CD4-positive, alpha-beta memory T cell (primary cell): ENCODE measurements around the gene CYB5R4. TPM values are rescaled to one million over a fixed set of nuclear protein-coding genes. Genes with fewer than 3 reads are reported as not detected.

Source experiments
- CTCF ChIA-PET: fragments of 350-600 bp; sonication (Branson Sonifier 250); formaldehyde crosslinking; loops from one replicate; lab custom pipeline; 2021; ENCODE audit warnings: inconsistent platforms; ENCODE audit not compliant: partially characterized antibody; lab: Charles Lee
- POLR2A ChIA-PET: fragments of 350-600 bp; sonication (Branson Sonifier 250); formaldehyde crosslinking; loops from one replicate; lab custom pipeline; 2021; ENCODE audit not compliant: partially characterized antibody; lab: Charles Lee
- DNase-seq, 5 donors: peaks; one replicate each; pipeline versions ENCODE4 v3.0.0 to v3.0.0-alpha.2; 2020 to 2022; ENCODE audit warnings: mixed read lengths in 1 of 5
- H3K27ac ChIP-seq: one replicate; pipeline ENCODE4 v1.7.0; 2013; ENCODE audit warnings: low read depth, low read length
- H3K27me3 ChIP-seq: 2 replicates; pipeline ENCODE4 v1.7.0; 2013; ENCODE audit warnings: mild to moderate bottlenecking, low read length, moderate library complexity; ENCODE audit not compliant: insufficient read depth
- H3K36me3 ChIP-seq: 2 replicates; pipeline ENCODE4 v1.7.0; 2013; ENCODE audit warnings: mild to moderate bottlenecking, low read length, moderate library complexity; ENCODE audit not compliant: insufficient read depth
- H3K4me1 ChIP-seq: 2 replicates; pipeline ENCODE4 v1.7.0; 2013; ENCODE audit warnings: mild to moderate bottlenecking, low read length, moderate library complexity; ENCODE audit not compliant: insufficient read depth
- H3K4me3 ChIP-seq, 2 donors: one replicate each; pipeline ENCODE4 v1.7.0; 2013; ENCODE audit warnings: low read length in 2 of 2, mild to moderate bottlenecking in 1 of 2
- H3K9me3 ChIP-seq, 2 donors: one replicate each; pipeline ENCODE4 v1.7.0; 2013; ENCODE audit warnings: low read length in 2 of 2, control low read depth in 1 of 2; ENCODE audit not compliant: control insufficient read depth in 1 of 2
- H3K27ac Mint-ChIP-seq, 7 donors: one replicate each; pipeline ENCODE4 v1.8.0; 2020 to 2021; ENCODE audit warnings: mixed read lengths in 7 of 7, mild to moderate bottlenecking in 6 of 7, inconsistent platforms in 3 of 7, moderate library complexity in 3 of 7
- H3K27me3 Mint-ChIP-seq, 2 donors: one replicate each; pipeline ENCODE4 v1.8.0; 2020 to 2021; ENCODE audit warnings: mixed read lengths in 2 of 2
- H3K36me3 Mint-ChIP-seq, 2 donors: one replicate each; pipeline ENCODE4 v1.8.0; 2020 to 2021; ENCODE audit warnings: mixed read lengths in 2 of 2, inconsistent platforms in 1 of 2, mild to moderate bottlenecking in 1 of 2
- H3K4me1 Mint-ChIP-seq, 4 donors: one replicate each; pipeline ENCODE4 v1.8.0; 2020 to 2021; ENCODE audit warnings: mixed read lengths in 4 of 4, mild to moderate bottlenecking in 1 of 4
- H3K4me3 Mint-ChIP-seq, 8 donors: one replicate each; pipeline ENCODE4 v1.8.0; 2020 to 2021; ENCODE audit warnings: mixed read lengths in 8 of 8, mild to moderate bottlenecking in 7 of 8, moderate library complexity in 6 of 8, inconsistent platforms in 3 of 8
- H3K9me3 Mint-ChIP-seq, 8 donors: one replicate each; pipeline ENCODE4 v1.8.0; 2020 to 2021; ENCODE audit warnings: mixed read lengths in 8 of 8, mild to moderate bottlenecking in 5 of 8, inconsistent platforms in 3 of 8, moderate library complexity in 1 of 8
- intact Hi-C: fragments of 100-400 bp; cut with micrococcal nuclease; formaldehyde crosslinking; loops from one replicate; pipeline ENCODE4 v1.15.1; 2023
- polyA plus RNA-seq, 2 donors: library from polyadenylated mRNA; unstranded; fragments of 300-500 nt; fragmentation: Illumina TruSeq; gene quantifications; one replicate each; pipeline ENCODE4 v1.2.3, GENCODE V29; 2021
- total RNA-seq, 2 experiments: library from RNA; stranded (reverse); gene quantifications; one replicate each; pipeline ENCODE4 v1.2.3, GENCODE V29; 2021

The CYB5R4 gene
- total and polyA plus RNA-seq, 4 experiments from 2014 or later: 24.0 to 45.2 (median 29.1) TPM

DNA sequence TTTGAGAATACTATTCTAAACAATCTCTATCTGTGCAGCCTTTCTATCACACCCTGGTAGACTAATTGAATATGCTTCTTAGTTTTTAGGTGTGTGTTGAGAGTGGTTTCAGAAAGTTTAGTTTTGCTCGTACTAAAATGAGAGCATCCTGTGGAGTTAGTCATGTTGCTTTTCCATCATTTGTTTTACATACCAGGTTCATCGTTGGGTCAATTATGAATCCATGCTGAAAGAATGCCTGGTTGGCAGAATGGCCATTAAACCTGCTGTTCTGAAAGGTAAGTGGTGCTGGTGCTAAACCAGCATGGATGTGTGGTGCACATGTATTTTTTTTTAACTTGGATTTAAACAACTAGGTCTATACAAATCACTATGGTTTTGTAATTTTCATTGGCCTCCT is 49.3 kb downstream of the CYB5R4 start:
- peaks cover 19 to 37% (median 28%) of the 10 kb centered on the region in 4 donors for H3K4me1 Mint-ChIP-seq
- peaks cover 52 to 66% of the 10 kb centered on the region in 2 donors for H3K36me3 Mint-ChIP-seq
- H3K4me3 Mint-ChIP-seq: no peak overlapping the region
- H3K4me3 ChIP-seq: no peak overlapping the region
- no peak overlapping the region for H3K27ac Mint-ChIP-seq
- no peak overlapping the region for H3K27ac ChIP-seq
- POLR2A ChIA-PET: no interaction called here
- intact Hi-C loops: no loop called here
- H3K9me3 ChIP-seq: no peaks in the 10 kb centered on the region
- peaks cover 0 to 29% (median 14%) of the 10 kb centered on the region in 8 donors for H3K9me3 Mint-ChIP-seq
- CTCF ChIA-PET: no interaction called here
- H3K27me3 ChIP-seq: no peaks in the 10 kb centered on the region
- peaks cover 7% of the 10 kb centered on the region for H3K4me1 ChIP-seq
- no peaks in the 10 kb centered on the region for H3K36me3 ChIP-seq
- no peak for DNase-seq
- no peaks in the 10 kb centered on the region for H3K27me3 Mint-ChIP-seq

DNA sequence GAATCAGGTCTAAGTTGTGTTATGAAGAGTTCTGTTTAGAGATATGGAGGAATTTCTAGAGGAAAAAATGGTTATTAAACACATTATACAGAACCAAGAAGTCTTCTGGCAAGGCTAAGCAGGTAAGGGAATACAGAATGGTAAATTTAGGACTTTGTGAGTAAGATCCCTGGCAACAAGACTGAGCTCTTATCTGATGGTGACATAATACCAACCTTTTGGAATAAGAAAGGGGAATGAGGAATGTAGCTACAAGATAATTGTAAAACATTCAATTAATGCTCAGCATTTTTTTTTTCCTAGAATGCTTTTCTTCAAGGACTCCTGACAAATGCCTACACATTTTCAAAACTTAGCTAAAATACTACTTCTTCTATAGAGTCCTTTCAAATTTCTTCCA is 51.8 kb downstream of the CYB5R4 start:
- no peaks in the 10 kb centered on the region for H3K9me3 ChIP-seq
- H3K27me3 ChIP-seq: no peaks in the 10 kb centered on the region
- peaks cover 7% of the 10 kb centered on the region for H3K4me1 ChIP-seq
- H3K27ac ChIP-seq: no peak overlapping the region
- Mint-ChIP-seq H3K9me3 (peaks cover 0 to 9% (median 0%) of the 10 kb centered on the region in 8 donors), H3K36me3 (peaks cover 45 to 56% of the 10 kb centered on the region in 2 donors), H3K27ac (no peak overlapping the region), H3K27me3 (no peaks in the 10 kb centered on the region), H3K4me1 (peaks cover 13 to 30% (median 22%) of the 10 kb centered on the region in 4 donors), H3K4me3 (no peak overlapping the region)
- ChIA-PET CTCF (interaction anchor here (1.2 kb wide), 1 partner anchor 317 kb away, joined by 3 read pairs; no protein-coding TSS in a partner anchor), POLR2A (no interaction called here)
- no peaks in the 10 kb centered on the region for H3K36me3 ChIP-seq
- intact Hi-C loops: no loop called here
- H3K4me3 ChIP-seq: no peak overlapping the region
- DNase-seq: no peak

DNA sequence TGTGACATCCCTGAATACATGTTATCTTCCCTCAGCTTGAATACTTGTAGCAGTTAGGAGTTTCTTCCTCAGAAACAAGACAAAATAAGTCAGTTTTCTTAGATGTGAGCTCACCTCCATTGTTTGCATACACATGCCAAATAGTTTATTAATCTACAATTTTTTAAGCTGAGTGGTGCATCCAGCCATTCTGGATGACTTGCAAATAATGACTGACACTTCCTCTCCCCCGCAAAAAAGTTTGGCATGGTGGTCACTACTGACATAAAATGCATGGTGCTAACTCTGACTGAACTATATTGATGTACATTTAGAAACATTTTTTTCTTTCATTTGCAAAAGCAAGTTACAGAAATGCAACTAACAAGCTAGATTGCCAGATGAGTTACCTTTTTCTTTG is 55.5 kb downstream of the CYB5R4 start:
- H3K27me3 Mint-ChIP-seq: no peaks in the 10 kb centered on the region
- no peaks in the 10 kb centered on the region for H3K27me3 ChIP-seq
- H3K9me3 Mint-ChIP-seq: no peaks in the 10 kb centered on the region
- no peak overlapping the region for H3K4me3 Mint-ChIP-seq
- DNase-seq: no peak
- H3K36me3 Mint-ChIP-seq: peaks cover 39 to 40% of the 10 kb centered on the region in 2 donors
- POLR2A ChIA-PET: no interaction called here
- no peaks in the 10 kb centered on the region for H3K4me1 ChIP-seq
- H3K9me3 ChIP-seq: no peaks in the 10 kb centered on the region
- intact Hi-C loops: no loop called here
- H3K4me1 Mint-ChIP-seq: peaks cover 3 to 15% (median 9%) of the 10 kb centered on the region in 4 donors
- H3K27ac ChIP-seq: no peak overlapping the region
- no peak overlapping the region for H3K4me3 ChIP-seq
- no peaks in the 10 kb centered on the region for H3K36me3 ChIP-seq
- no peak overlapping the region for H3K27ac Mint-ChIP-seq
- CTCF ChIA-PET: interaction anchor here (0.6 kb wide), 1 partner anchor 29 kb away, joined by 3 read pairs; no protein-coding TSS in a partner anchor

DNA sequence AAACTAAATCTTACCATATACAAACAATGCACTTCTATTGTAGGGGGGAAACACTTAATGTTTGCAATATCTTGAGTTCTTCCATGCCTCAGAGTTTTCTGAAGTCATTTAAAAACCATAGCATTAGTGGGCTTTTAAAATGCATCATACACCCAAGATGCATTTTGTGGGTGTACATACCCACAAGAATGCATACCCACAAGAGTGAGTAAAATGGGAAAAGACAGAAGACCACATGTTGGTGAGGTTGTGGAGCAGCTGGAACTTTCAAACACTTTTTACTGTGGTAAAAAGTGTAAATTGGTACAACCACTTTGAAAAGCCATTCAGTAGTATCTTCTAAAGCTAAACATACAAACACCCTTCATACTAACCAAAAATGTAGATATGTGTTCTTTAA is 57.5 kb downstream of the CYB5R4 start:
- H3K4me3 Mint-ChIP-seq: no peak overlapping the region
- Histone ChIP-seq H3K9me3 (no peaks in the 10 kb centered on the region), H3K27ac (no peak overlapping the region), H3K36me3 (peaks cover 9% of the 10 kb centered on the region), H3K4me3 (no peak overlapping the region), H3K27me3 (no peaks in the 10 kb centered on the region), H3K4me1 (no peaks in the 10 kb centered on the region)
- ChIA-PET CTCF (no interaction called here), POLR2A (no interaction called here)
- peaks cover 38 to 40% of the 10 kb centered on the region in 2 donors for H3K36me3 Mint-ChIP-seq
- no peak for DNase-seq
- no peaks in the 10 kb centered on the region for H3K27me3 Mint-ChIP-seq
- peaks cover 0 to 7% (median under 1%) of the 10 kb centered on the region in 4 donors for H3K4me1 Mint-ChIP-seq
- intact Hi-C loops: no loop called here
- H3K9me3 Mint-ChIP-seq: no peaks in the 10 kb centered on the region
- H3K27ac Mint-ChIP-seq: no peak overlapping the region

DNA sequence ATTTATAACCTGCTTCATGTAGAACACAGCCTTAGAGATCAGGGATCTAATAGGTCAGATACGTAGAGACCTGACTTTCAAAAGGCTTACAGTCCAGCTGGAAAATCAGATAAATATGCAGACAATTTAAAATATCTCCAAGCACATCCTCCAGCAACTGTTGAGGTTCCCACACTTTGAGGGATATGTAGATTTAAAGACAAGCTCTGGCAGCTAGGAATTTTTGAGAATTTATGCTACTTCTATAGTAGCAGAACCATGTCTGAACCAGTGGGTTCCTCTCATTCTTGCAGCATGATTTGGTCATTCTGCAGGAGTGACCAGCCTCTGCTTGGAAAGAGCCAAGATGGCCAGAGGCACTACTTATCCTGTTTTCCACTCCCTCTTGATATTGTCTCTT is 60.5 kb downstream of the CYB5R4 start:
- ChIA-PET POLR2A (no interaction called here), CTCF (no interaction called here)
- Histone ChIP-seq H3K27me3 (no peaks in the 10 kb centered on the region), H3K4me3 (no peak overlapping the region), H3K27ac (no peak overlapping the region), H3K4me1 (no peaks in the 10 kb centered on the region), H3K9me3 (no peaks in the 10 kb centered on the region), H3K36me3 (peaks cover 9% of the 10 kb centered on the region)
- Mint-ChIP-seq H3K27me3 (no peaks in the 10 kb centered on the region), H3K27ac (peak overlapping the region in 1 of 7 donors; percentile 27), H3K9me3 (no peaks in the 10 kb centered on the region), H3K36me3 (peaks cover 49 to 58% of the 10 kb centered on the region in 2 donors), H3K4me1 (peaks cover 0 to under 1% (median under 1%) of the 10 kb centered on the region in 4 donors), H3K4me3 (no peak overlapping the region)
- intact Hi-C loops: no loop called here
- DNase-seq: no peak

DNA sequence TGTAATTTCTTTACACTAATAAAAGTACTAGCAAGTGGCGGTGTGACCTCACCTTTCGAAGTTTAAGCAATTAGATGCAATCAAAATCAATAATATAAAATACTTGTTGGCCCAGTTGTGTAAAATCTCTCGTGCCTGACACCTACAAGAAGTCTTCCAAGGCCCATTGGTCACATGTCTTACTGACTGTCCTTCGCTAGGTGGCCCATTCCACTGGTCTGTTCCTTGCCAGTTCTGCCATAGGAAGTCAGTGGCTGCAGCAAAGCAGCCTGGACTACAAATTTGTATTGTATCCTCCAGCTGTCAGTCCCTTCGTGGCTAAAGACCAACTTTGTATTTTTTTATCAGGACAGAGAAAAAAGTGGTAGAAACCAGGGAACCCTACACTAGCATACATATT is 61.8 kb downstream of the CYB5R4 start:
- Mint-ChIP-seq H3K4me3 (no peak overlapping the region), H3K9me3 (peaks cover 0 to 2% (median 0%) of the 10 kb centered on the region in 8 donors), H3K27me3 (no peaks in the 10 kb centered on the region), H3K4me1 (no peaks in the 10 kb centered on the region), H3K27ac (no peak overlapping the region), H3K36me3 (peaks cover 52 to 61% of the 10 kb centered on the region in 2 donors)
- H3K4me3 ChIP-seq: no peak overlapping the region
- intact Hi-C loops: no loop called here
- peaks cover 17% of the 10 kb centered on the region for H3K36me3 ChIP-seq
- H3K27me3 ChIP-seq: no peaks in the 10 kb centered on the region
- DNase-seq: no peak
- H3K4me1 ChIP-seq: no peaks in the 10 kb centered on the region
- CTCF ChIA-PET: no interaction called here
- H3K9me3 ChIP-seq: no peaks in the 10 kb centered on the region
- POLR2A ChIA-PET: no interaction called here
- no peak overlapping the region for H3K27ac ChIP-seq

DNA sequence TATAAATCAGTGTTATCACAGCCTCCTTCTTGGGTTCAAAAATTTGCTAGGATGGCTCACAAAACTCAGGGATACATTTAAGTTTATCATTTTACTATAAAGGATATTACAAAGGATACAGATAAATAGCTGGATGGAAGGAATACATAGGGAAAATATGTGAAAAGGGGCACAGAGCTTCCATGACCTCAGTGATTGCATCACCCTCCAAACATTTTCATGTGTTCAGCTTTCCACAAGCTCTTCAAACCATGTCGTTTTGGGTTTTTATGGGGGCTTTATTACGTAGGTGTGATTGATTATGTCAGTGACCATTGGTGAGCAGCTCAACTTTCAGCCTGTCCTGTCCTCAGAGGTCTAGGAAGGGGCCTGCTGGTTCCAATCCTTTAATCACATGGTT is 68.0 kb downstream of the CYB5R4 start:
- Mint-ChIP-seq H3K27me3 (no peaks in the 10 kb centered on the region), H3K9me3 (peaks cover 0 to 2% (median 0%) of the 10 kb centered on the region in 8 donors), H3K4me3 (no peak overlapping the region), H3K4me1 (no peaks in the 10 kb centered on the region), H3K36me3 (peaks cover 71 to 79% of the 10 kb centered on the region in 2 donors), H3K27ac (no peak overlapping the region)
- peaks cover 13% of the 10 kb centered on the region for H3K36me3 ChIP-seq
- H3K27ac ChIP-seq: no peak overlapping the region
- H3K27me3 ChIP-seq: no peaks in the 10 kb centered on the region
- no peak for DNase-seq
- no peak overlapping the region for H3K4me3 ChIP-seq
- no peaks in the 10 kb centered on the region for H3K4me1 ChIP-seq
- H3K9me3 ChIP-seq: no peaks in the 10 kb centered on the region
- ChIA-PET POLR2A (no interaction called here), CTCF (no interaction called here)
- intact Hi-C loops: no loop called here
